Measurements from ENCODE around the gene TERT. TPM values are rescaled to one million over a fixed set of nuclear protein-coding genes. Genes with fewer than 3 reads are reported as not detected.

TERT gene
- total and polyA plus RNA-seq, 10 of the 15 experiments (the other 5 are each of a cell fraction or from before 2014, with no cell fraction given): 0.08 to 21.5 (median 5.0) TPM

GRCh38 chr5:1279443-1280151 lies 15.3 kb downstream of the TERT start (continued):
- TF ChIP-seq MYC (IDR thresholded peaks at IDR 0.05; ENCODE audit: insufficient read depth, insufficient read length, insufficient replicate concordance, low read length, severe bottlenecking) (no peak), ZBTB11 (CRISPR knock-in tag; IDR thresholded peaks at IDR 0.05) (no peak), RFX5 (IDR thresholded peaks at IDR 0.05; ENCODE audit: low read depth, low read length) (no peak), RUNX3 (IDR thresholded peaks at IDR 0.05; ENCODE audit: low read length) (no peak), E2F8 (IDR thresholded peaks at IDR 0.05; ENCODE audit: low read depth, partially characterized antibody) (no peak), ETV6 (conservative IDR thresholded peaks at IDR 0.05 in 1 of 2, IDR thresholded peaks at IDR 0.05 in 1 of 2; ENCODE audit: borderline replicate concordance in 1 of 2, low read depth in 1 of 2) (no peak), POLR2AphosphoS2 (IDR thresholded peaks at IDR 0.05; ENCODE audit: low read depth, low read length) (no peak), CHD4 (IDR thresholded peaks at IDR 0.05) (no peak), SUPT20H (IDR thresholded peaks at IDR 0.05; ENCODE audit: borderline replicate concordance, control insufficient read depth, low read depth, low read length) (no peak), GABPA (IDR thresholded peaks at IDR 0.05; ENCODE audit: low read depth) (no peak), SRF (IDR thresholded peaks at IDR 0.05; ENCODE audit: low read depth in 2 of 2, low read length in 2 of 2) (no peak)
